GM18505 (cell line): ENCODE data around the gene SLC4A3.

ENCODE experiments used
- ATAC-seq: cut with Tn5 transposase; IDR thresholded peaks from one replicate; pipeline ENCODE4 v1.9.1; 2021; ENCODE audit not compliant: unreplicated experiment
- POLR2A ChIP-seq: IDR thresholded peaks from 4 replicates; pipeline ENCODE4 v1.6.1; 2011; ENCODE audit warnings: borderline replicate concordance; ENCODE audit not compliant: insufficient read depth, insufficient read length; ENCODE audit errors: extremely low read depth

The SLC4A3 gene

DNA sequence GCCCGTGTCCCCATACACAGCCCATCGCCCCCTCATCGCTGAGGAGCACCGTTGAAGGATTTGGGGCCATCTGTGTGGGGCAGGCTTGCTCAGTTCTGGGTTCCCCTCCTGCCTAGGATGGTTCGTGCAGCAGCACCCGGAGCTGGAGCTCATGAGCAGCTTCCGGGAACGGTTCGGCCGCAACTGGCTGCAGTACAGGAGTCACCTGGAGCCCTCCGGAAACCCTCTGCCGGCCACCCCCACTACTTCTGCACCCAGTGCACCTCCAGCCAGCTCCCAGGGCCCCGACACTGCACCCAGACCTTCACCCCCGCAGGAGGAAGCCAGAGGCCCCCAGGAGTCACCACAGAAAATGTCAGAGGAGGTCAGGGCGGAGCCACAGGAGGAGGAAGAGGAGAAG lies 19.5 kb upstream of the SLC4A3 start:
- TF ChIP-seq POLR2A: no peak
- ATAC-seq: no peak

DNA sequence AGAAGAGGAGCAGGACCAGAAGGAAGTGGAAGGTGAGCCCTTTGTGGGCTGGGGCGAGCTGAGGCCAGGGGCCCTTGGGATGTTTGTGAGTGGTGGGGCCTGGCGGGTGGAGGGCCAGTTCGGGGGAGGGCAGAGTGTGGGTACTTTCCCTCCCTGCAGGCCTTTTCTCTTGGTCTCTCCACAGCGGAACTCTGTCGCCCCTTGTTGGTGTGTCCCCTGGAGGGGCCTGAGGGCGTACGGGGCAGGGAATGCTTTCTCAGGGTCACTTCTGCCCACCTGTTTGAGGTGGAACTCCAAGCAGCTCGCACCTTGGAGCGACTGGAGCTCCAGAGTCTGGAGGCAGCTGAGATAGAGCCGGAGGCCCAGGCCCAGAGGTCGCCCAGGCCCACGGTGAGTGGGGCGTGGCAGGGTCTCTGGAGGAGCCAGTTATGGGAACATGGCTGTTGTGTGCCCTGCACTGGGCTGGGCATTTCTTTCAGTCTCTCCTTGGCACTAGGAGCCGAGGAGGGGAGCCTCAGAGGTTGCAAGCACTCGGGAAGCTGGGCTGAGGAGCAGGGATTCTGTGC lies 18.9 kb upstream of the SLC4A3 start:
- no peak for TF ChIP-seq POLR2A
- ATAC-seq: no peak

DNA sequence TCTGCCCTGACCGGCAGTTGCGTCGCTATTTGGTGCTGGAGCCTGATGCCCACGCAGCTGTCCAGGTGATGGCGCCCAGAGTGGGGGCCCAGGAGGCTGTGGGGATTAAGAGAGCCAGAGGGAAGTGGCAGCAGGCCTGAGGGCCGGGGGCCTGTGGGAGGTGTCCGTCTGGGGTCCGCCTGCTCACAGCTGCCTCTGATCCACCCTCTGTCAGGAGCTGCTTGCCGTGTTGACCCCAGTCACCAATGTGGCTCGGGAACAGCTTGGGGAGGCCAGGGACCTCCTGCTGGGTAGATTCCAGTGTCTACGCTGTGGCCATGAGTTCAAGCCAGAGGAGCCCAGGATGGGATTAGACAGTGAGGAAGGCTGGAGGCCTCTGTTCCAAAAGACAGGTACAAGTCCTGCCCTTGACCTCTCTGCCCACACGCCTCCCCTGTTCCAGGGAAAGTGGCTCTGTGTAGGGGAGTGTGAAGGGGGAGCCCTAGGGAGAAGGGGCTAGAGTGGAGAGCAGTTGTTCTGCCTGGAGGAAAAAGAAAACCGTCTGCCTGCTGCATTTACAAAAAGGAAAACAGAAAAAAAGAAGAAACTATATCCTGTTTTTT lies 18.2 kb upstream of the SLC4A3 start:
- no peak for ATAC-seq
- no peak for TF ChIP-seq POLR2A

DNA sequence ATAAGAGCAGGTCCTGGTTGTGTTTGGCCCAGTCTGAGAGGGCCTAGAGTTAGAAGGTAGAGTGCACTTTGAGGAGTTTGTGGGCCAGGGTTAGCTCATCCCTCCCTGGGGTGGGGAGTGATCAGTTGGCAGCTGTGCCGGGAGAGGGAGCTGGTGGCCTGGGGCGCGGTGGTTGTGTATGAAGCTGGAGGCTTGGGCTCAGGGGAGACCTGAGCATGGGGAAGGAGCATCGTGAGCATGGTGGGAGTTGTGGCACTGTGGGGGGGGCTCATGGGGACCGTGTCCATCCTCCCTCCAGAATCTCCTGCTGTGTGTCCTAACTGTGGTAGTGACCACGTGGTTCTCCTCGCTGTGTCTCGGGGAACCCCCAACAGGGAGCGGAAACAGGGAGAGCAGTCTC lies 16.1 kb upstream of the SLC4A3 start:
- no peak for ATAC-seq
- no peak for TF ChIP-seq POLR2A

DNA sequence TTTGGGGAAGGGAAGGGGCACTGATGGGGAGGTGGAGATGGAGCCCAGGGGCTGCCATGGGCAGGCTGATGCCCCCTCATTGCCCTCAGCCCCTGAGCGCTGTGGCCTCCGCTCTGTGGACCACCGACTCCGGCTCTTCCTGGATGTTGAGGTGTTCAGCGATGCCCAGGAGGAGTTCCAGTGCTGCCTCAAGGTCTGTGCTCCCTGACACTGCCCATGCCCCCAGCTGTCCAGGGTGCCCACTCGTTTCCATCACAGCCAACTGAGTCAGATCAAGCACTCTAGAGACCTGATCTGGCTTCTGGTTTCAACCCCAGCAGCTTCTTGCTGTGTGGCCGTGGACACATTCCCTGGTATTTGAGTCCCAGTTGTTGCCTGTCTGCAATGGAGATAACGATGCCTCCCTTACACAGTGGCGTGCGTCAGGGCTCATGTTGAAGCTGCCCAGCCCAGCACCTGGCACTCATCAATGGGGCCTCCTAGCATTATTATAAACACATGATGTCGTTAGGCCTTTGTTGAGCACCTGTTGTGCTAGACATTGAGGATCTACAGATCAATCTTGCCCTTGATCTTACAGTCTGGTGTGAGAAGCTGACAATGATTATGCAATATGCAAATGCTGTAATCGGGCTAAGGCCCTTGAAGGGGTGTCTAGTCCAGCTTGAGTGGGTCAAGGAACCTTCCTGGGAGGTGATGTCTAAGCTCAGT lies 15.4 kb upstream of the SLC4A3 start:
- no peak for TF ChIP-seq POLR2A
- ATAC-seq: no peak

DNA sequence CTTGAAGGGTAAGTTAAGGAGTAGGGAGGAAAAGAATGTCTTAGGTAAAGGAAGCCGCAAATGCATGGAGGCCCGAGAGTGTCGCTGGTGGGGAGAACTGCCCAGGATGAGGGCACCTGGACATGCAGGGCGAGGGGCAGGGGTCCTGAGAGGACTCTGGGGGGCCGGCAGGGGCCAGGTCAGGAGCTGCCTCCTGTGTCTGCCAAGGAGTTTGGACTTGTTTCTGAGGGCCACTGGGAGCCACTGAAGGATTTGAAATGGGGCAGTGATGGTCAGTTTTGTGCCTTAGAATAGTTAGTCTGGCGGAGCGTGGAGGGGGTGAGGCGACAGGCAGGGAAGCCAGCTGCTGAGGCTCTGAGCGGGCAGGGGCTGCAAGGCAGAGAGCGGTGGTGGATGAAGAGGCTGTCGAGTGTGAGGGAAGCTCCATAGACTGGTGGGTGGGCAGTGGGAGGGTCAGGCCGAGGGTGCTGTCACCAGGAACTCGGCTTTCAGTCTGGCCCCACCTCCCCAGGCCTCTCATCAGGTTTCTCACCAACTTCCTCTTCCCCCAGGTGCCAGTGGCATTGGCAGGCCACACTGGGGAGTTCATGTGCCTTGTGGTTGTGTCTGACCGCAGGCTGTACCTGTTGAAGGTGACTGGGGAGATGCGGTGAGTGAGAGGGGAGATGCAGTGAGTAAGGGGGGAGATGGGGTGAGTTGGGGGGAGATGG lies 14.7 kb upstream of the SLC4A3 start:
- TF ChIP-seq POLR2A: no peak
- ATAC-seq: no peak

DNA sequence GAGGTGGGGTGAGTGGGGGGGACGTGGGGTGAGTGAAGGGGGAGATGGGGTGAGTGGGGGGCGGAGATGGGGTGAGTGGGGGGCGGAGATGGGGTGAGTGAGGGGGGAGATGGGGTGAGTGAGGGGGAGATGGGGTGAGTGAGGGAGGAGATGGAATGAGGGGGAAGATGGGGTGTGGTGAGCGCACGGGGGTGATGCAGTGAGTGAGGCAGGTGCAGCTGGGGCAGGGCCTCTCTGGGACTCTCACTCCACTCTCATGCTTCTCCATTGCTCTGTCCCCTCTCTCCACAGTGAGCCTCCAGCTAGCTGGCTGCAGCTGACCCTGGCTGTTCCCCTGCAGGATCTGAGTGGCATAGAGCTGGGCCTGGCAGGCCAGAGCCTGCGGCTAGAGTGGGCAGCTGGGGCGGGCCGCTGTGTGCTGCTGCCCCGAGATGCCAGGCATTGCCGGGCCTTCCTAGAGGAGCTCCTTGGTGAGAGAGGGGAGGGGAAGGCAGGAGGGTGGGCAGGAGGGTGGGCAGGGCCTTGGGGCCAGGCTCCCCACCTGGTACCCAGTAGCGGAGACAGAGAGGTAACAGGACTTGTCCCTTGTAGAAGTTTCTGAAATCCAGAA lies 13.9 kb upstream of the SLC4A3 start:
- no peak for TF ChIP-seq POLR2A
- no peak for ATAC-seq

DNA sequence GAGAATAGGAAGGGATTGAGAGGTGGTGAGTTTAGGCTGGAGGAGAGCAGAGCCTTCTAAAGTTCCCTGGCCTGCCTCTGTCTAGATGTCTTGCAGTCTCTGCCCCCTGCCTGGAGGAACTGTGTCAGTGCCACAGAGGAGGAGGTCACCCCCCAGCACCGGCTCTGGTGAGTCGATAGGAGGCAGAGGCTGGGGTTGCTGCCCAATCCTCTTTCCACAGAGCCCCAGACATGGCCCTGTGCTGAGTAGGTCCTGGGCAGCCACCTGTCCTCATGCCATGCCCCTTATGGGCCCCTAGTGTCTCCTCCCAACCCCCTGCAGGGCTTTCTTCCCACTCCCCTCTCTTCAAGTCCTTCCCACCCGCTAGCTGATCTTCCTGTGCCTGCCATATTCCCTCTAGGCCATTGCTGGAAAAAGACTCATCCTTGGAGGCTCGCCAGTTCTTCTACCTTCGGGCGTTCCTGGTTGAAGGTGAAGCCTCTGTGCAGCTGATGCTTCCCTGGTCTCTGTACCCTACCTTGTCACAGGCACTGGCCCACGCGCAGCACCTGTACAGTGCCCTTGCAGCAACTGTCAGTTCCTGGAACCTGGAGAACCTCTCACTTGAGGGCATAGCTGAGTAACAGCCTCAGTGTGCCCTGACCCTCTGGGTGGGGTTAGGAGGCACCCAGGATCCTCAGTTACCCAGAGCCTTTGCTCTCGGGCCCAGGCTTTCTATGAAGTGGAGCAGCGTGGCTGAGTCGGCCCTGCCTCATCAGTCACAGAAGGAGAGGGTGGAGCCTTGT lies 13.2 kb upstream of the SLC4A3 start:
- no peak for ATAC-seq
- no peak for TF ChIP-seq POLR2A

DNA sequence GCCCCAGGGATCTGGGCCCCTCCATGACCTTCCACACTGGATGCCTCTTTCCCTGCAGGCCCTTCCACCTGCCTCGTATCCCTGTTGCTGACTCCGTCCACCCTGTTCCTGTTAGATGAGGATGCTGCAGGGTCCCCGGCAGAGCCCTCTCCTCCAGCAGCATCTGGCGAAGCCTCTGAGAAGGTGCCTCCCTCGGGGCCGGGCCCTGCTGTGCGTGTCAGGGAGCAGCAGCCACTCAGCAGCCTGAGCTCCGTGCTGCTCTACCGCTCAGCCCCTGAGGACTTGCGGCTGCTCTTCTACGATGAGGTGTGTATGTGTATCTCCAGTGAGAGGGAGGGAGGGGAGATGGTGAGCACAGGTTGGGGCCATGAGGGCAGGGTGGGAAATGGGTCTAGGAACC lies 12.4 kb upstream of the SLC4A3 start:
- ATAC-seq: no peak
- no peak for TF ChIP-seq POLR2A

DNA sequence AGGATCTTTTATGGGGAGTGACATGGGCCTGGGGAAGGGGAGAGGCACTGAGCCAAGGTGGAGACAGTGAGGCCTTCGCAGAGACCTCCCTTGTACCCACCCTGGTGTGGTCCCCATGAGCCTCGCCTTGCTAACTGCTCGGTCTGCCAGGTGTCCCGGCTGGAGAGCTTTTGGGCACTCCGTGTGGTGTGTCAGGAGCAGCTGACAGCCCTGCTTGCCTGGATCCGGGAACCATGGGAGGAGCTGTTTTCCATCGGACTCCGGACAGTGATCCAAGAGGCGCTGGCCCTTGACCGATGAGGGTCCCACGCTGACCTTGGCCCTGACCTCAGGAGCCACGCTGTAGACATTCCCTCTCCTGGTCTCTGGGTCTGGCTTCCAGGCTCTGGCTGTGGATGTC lies 11.5 kb upstream of the SLC4A3 start:
- no peak for ATAC-seq
- no peak for TF ChIP-seq POLR2A

DNA sequence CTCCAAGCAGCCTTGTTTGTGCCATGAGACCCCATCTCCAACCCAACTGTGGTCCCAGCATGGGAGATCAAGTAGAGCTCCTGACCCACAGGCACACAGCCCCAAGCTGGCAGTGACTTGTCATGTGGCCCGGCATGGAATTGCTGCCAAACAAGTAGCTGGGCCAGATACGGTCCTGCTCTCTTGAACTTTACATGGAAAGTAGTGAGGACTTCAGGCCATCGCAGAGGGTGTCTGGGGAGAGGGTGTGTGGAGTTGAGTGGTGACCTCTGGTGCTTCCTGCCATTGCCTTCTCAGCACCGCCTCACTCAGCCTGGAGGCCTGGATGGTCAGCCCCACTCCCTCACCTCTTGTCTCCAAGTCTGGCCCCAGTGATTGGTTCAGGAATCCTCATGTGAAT lies 10.9 kb upstream of the SLC4A3 start:
- no peak for ATAC-seq
- no peak for TF ChIP-seq POLR2A

DNA sequence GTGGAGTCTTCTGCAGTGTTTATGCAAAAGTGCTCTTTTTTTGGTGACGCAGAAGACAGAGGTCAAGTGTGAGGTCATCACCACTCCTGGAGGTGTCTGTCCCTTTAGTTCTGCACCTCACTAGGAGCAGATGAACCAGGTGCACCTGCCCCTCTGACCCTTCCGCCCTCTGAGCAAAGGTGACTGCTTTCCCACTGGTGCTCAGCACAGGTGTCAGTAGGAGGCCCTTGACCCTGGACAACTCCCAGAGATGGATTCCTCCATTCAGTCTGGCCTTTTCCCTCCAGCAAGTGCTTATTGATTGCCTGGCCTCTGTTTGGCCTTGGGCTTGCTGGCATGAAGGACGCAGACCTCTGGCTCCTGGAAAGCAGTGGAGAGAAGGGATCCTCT lies 8.7 kb upstream of the SLC4A3 start:
- ATAC-seq: no peak
- TF ChIP-seq POLR2A: no peak

DNA sequence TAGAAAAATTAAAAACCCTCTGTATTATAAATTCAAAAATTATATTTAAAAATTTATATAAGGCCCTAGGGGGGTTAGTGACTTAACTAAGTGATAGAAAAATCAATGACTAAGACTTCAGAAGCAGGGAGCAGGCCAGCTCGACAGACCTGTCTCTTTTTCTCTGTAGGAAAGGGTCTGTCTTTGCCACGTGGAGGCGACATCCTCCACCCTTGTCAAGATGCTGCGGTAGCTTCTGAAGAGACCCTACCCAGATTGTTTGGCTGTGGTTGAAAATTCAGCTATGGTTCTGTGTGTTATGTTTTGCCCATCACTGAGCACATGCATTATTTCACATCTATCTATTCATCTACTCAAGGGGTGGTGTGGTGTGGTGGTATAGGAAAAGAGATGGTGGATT lies 8.2 kb upstream of the SLC4A3 start:
- TF ChIP-seq POLR2A: no peak
- no peak for ATAC-seq

DNA sequence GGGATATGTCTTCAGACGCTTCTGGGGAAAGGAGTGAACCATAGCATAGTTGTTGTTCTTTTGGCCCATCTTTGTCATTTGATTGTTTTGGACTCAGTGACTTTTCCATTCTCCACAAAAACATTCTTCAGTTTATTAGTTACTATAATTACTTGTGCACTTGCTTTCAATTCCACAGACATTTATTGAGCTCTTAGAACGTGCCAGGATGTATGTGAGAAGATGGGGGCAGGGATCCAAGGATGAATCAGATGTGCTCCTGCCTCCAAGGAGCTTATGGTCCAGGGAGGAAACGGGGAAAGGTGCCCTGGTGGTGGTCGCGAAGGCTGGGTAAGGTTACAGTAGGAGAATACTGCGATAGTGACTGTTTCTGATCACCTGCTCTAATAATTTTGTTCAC lies 6.9 kb upstream of the SLC4A3 start:
- TF ChIP-seq POLR2A: no peak
- ATAC-seq: no peak

DNA sequence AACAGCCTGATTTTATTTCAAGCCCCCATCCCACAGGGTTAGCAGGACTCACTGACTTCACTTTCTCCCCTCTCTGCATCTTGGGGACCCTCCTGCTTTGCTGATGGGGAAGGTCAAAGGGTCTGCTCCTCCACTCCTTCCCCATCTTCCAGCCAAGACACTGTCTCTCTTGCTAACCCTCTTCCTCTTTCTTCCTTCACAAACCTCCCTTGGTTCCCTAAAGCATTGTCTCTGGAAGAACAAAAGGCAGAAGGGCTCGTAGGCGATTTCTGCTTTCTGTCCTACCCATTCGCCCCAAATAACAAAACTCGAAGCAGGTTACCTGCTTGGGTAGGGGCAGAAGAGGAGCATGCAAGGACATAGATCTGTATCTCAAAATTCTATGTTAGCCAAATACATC lies 5.5 kb upstream of the SLC4A3 start:
- no peak for TF ChIP-seq POLR2A
- no peak for ATAC-seq
